Hypothalamus (tissue), 51 donors: ENCODE results near the gene ARHGAP24.

Experiments
- DNase-seq, 51 donors: peaks; one replicate each; lab custom pipeline; 2025; lab: John Stamatoyannopoulos, UW

Gene ARHGAP24

DNA sequence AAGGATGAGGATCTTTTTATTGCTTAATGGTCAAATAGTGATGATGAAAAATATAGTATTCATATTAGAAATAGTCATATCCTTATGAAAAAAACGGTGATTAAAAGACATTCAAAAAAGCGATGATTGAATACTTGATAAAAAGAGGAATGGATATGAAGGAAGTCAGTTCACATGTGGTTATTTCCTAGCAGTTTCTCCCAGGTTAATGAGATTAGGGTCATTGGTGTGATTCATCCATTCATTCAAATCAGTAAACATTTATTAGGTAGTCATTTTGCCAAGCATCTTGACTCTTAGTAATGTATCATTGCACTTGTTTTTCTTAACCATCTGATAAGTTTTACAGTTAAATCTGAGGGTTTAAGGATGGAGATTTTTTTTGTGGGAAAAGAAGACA is 294.1 kb downstream of the ARHGAP24 start:
- no peak for DNase-seq

DNA sequence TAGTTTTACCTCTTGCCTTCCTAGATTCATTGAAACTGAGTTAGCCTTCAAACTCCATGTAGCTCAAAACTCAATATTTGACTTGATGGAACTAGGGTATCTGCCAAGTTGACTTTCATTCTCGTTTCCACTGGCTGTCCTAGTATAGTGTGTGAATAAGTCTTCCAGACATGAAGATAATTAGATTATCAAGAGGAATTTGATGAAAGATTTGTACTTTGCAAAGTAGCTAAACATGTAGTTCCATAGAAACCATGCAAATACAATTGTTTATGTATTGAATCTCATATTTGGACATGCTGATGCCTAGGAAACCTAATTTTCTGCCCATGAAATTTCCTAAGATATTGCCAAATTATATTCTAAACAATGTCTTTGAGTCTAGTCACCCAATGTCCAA is 297.5 kb downstream of the ARHGAP24 start:
- DNase-seq: no peak

DNA sequence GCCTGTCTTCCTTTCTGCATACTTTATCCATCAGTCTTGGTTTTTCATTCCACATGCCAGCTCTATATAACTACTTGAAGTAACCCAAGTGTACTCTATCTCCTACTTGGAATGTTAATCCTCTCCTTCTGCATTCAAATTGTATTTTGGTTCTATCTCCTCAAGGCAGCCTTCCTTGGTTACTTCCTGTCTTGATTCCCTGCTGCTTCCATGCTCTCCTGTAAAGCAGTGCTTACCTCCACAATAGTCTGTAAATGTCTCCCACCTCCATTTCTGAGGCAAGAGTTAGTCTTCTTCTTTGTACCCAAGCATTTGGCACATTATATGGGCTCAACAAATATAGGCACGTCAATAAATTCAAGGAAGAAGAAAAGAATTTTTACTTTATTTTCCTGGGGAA is 298.4 kb downstream of the ARHGAP24 start:
- no peak for DNase-seq

DNA sequence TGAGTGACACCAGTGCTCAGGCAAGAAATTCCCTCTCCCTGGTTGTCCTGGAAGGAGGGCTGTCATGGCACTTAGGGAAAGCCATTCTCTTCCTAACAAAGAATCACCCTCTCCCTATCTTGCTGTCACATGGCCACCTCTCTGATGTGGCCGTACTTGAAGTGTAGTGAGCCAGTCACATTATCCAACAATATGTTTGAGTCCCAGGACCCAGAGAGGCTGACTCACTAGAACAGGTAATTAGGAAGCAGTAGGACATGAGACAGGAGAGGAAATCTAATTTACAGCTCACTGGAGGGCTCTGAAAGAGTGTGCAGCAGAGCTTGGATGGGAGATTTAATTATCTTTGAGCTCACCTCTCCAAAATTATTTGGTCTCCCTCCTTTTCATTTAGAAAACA is 299.1 kb downstream of the ARHGAP24 start:
- no peak for DNase-seq

DNA sequence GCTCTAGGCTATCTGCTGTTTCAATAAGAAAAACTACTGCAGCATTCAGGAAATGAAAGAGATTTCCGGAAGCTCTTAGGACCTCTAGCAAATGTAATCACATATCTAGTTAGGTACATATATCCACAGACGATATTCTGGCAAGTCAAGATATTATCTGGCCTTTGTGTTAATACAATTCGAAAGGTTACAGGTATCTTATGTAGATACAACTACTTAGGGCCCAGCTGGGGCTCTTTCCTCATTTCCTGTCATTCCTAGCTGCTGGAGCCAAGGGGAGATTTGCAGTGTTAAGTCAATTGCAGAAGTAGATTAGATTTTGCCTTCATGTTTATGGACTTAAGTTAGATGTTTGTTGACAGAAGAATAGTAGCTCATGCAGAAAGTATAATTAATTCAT is 299.5 kb downstream of the ARHGAP24 start:
- DNase-seq: no peak

DNA sequence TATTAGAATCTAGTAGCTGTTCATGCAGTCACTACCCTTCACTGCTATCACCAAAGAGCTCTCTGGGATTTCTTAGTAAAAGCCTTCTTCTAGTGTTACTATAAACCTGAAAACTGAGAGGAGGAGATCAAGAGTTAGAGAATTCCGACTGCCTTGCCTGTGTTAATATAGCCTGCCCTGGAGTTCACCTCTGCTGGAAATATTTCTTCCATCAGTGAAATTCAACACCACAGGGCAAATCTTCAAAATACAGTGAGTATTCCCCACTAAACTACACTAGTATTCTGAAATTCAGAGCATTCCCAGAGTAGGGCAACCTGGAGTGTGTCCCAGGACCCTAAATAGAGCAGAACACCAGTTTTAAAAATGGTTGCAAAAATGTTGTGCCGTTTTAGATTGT is 301.1 kb downstream of the ARHGAP24 start:
- no peak for DNase-seq

DNA sequence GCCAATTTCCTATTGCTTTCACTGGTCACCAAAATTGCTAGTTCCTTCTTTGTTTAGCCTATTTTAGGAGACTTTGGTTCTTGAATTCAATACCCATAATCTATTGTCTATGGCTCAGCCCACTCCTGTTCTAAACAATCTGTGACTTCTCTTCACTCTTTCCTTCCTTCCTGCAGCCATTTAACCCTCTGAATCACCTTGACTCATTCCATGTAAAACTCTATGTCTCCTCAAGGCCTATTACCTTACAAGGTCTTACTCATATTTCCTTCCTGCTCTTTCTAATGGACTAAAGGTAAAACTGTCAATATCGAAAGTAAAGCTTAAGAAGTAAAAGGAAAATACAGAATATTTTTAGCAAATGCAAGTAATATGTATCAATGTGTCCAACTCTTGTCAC is 301.6 kb downstream of the ARHGAP24 start:
- no peak for DNase-seq

DNA sequence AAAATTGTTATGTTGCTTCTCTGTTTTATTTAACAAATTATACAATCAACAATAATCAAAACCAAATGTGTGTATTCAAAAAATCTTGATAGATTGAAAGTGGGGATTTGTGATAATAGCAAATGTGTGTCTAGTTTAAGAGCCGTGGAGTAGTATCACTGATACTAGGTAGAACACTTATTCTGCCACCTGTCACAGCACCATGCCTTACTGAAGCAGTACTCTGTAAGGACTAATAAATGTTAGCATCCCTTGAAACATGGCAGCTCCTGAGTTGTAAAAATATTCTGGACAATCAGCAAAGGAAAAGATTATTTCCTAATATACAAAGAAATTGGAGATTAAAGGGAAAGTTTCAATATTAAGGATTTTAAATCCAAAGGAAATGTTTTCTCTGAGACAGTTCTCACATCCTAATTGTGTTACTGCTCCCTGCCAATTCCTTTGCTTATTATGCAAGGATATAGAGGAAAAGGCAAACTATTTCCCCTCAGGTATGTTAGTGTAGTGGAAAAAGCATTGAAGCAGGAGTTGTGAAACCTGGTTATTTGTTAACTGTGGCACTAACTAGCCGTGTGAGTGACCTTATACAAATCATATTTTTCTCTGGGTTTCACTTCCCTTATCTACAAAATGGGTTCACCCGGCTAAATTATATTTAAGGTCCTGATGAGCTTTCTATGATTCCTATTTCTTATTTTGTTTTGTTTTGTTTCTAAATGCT is 303.1 kb downstream of the ARHGAP24 start:
- no peak for DNase-seq

DNA sequence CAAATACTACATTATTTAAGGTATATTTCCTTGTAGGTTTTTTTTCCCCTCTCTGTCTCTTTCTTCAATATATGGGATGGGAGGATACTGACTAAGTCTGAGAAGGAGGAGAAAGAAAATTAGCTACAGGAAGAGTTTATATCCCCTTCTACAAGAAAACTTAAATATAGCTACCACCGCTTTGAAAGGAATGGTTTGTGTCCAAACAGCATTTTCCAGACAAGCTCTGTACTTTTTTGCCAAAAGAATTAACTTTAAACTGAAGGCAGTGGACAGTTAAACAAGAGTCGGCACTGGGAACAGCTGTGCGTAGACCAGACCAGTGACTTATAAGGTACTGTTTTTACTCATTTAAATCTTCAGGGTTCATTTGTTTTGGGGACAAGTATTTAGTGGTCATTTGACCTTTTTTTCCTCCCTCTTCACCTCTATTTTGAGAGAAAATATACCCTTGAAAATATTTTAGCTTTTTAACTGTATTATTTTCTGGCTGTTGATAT is 303.7 kb downstream of the ARHGAP24 start:
- no peak for DNase-seq

DNA sequence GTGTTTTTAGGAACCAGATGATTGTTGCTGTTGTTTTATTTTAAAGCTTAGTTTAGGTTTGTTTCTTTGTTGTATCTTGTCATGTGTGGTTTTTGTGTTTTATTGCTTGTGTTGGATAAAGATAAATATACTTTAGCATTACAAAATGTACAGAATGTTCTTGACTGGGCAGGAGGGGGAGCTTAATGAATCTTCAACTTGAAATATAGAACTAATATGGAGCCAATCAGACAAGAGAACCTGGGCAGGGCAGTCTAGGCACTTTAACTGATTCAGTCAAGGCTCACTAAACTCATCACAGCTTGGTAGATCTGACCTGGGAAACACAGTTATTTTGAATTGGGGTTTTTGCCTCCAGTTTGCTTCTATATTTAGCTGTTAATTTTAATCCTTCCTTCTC is 304.2 kb downstream of the ARHGAP24 start:
- DNase-seq: no peak

DNA sequence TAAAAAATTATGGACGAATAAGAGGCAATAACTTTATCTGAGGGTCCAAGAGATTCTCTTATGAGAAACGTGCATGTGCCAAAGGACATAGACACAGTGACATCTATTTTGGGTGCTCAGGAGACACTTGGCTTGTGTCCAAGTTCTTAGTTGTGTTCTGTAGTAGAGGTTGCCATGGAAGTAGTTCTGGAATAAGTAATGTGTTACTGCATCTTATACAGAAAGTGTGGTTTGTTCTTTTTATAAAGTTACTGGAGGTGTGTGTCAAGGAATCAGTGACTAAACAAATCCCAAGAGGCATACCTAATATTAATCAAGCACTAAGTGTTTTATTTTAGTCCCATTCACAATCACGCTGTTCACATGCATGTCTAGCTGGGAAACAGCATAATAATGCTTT is 305.7 kb downstream of the ARHGAP24 start:
- peak in 1 of 51 donors; percentile 14 for DNase-seq

DNA sequence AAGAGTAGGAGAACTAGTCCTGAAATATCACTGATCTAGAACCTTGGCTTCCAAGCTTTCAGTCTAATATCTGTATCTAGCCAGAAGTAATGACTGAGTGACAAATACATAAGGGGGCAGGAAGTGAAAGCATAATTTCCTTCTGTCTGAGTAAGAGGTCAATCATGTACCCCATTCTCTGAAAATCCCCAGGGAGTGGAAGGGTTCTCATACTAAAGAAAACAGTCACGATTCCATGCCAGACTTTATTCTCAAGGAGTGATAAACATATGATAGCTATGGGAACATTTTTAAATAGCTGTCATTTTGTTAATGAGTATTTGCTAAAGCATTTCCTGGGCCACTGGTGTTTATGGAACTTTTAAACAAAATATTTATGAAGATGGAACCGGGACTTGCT is 308.5 kb downstream of the ARHGAP24 start:
- DNase-seq: no peak

DNA sequence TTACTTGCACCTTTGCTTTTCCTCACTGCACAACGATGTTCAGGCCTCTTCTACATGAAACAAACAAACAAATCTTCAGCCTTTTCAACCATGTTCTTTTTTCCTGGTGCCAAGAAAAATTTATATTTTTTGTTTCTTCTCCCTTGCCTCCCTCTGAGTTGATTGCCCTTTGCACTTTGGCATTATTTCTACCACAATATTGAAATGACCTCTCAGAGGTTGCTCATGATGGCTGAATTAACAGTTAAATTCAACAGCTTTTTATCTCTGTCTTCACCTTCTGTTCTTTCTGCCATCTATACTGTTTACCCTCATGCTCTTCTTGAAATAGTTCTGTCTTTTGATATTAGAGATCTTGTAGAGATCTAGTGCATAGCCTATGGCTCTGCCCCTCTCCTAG is 308.9 kb downstream of the ARHGAP24 start:
- DNase-seq: no peak

DNA sequence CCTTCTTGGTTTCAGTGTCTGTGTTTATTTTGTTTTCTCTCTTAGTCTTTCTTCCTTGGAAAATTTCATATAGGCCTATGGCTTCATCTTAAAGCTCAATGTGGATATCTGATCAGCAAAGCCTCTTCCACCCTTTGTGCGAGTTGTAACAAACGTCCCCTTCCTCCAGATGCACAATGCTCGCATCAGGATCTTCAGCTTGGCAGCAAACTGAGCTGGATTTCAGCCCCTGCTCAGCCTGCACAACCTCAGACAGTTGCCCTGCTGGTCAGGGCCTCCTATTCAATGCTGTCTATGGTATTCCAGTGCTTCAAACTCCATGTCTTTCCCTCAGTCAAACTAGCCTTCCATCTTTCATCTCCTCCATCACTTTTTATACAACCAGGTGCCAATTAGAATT is 309.4 kb downstream of the ARHGAP24 start:
- peak in 8 of 51 donors; percentile 0 to 21 (median 9) for DNase-seq

DNA sequence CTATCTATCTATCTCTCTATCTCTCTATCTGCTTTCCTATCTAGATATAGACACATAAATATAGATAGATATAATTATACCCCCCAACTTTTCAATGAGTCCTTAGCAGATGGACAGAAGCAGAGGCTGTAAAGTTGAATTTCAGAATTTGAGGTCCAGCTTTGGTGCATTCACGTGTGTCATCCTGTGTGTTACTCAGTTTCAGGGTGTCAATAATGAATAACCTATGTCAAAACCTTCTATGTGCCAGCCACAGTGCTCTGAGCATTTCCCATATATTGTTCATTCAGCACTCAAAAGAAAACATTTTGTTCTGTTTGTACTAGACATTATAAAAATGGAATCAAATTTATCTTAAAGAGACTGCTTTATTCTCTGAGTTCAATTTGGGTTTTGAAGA is 310.0 kb downstream of the ARHGAP24 start:
- DNase-seq: no peak

DNA sequence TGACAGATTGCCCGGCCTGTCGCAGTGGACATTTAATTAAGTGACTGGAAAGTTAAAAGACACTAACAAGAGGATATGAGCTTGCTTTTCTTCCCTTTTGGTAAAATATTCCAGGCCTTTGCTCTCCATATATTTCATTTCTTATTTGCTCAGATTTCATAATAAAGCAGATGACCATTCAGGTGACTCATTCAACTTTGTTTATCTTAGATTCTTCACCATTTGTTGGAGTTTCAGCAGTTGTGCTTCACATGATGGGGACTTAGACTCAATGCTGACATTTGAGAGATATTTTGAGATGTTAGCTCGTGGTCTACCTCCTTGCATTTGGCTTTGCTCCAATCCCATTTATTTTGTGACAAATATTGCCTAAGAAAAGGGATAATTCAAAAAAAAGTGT is 312.2 kb downstream of the ARHGAP24 start:
- DNase-seq: no peak

DNA sequence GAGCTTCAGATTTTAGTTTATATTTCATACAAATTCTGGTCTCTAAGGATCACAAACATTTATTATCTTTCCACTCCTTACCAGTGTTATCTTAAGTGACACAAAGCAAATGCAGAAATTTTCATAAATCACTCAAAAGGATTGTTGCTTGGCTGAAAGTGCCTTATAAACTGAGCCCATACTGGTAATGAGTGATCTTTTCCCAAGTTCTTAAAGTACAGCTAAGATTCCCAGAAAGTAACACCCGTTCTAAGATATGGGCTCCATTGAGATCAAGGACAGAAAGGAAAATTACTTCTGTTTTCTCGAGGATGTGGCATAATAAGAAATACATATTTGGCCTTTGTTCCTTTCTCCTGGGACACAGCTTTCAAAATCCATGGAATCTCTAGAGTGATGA is 313.7 kb downstream of the ARHGAP24 start:
- no peak for DNase-seq

DNA sequence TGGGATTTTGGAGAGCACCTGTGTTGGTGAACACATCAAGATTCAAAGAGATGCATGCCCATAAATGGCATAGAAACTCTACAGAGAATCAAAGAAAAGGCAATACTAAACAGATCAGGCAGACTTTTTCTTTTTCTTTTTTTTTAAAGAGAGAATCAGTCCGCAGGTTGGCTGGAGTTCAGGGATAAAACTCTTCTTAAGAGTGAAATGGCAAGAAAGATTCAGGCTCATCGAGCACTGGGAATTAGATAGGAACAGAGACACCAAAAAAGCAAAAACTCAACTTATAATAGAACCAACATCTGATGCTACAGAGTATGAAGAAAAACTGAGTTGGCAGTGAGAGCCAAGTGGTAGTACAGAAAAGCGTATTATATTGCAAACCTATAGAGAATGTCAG is 314.3 kb downstream of the ARHGAP24 start:
- no peak for DNase-seq

DNA sequence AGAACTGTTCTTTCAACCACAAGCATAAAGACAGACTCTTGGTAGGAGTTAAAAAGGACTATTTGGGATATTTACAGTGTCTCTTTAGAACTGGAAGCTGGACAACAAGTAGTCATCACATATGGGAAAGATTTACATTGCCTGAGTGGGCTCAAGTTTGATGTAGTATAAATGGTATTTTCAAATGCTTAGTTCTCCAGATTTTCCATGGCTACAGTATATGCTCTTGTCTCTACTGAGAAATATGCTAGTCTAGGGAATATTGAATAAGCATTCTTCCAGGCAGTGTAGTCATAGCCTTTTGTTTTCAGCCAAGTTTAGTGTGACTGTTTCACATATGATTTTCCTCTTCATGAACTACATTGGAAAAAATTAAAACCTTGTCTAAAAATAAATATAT is 315.6 kb downstream of the ARHGAP24 start:
- DNase-seq: no peak

DNA sequence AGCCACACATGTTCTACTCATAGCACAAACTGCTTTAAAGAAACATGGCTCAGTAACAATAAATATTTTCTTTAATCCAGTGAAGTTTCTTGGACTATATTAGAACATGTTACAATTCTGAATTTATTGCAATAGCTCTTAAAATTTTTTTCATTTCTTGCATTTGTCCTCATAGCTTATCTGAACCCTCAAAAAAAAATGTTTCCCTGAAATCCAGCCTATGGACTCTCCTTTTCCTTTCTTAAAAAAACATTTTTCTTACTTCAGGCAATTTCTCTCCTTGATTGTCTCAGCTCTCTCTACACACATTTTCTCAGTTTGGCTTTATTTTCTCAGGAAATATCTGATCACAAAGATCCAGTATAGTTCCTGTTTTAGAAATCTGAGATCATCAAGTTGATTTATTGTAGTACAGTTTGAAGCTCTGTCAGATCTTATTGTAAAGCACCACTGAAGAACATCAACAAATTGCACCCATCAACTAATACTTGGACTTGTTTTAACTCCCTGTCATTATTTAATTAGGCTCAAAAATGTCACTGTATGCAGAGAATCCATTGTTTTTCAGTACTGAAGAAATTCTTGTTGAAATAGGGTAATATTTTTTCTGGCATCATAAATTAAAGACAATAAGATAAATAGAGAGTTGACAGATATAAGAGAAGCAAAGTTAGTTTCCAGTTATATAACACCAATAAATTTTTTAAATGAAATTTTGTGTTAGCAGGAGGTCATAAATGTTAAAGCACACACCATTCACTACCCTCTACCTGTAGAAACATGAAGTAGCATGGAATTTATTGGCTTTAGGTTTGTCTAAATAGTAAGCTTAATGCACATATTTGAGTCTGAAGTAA is 317.7 kb downstream of the ARHGAP24 start:
- no peak for DNase-seq

DNA sequence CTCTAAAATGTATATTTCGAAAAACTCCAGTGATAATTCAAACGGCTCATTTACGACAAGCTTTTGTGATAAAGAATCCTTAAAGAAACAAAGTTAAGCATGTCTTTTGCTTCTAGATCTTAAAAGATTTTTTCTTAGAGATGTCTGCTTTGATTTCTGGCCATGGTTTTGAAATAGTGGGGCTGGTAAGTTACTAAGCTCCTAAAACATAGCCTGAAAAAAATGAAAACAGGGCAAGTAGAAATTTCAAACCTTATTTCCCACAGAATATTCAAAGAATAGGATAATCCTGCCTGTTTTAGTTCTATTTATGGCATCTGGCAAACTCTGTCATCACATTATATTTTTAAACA is 318.3 kb downstream of the ARHGAP24 start:
- no peak for DNase-seq
